GM23338 (cell line): ENCODE data around the gene ATXN7L3. TPM values are rescaled to one million over a fixed set of nuclear protein-coding genes. Genes with fewer than 3 reads are reported as not detected.

Source experiments
- ATAC-seq: fragments of 200-7000 bp; cut with Tn5 transposase; 3 replicates; pipeline ENCODE4 v1.9.1; 2020
- DNase-seq: peaks from one replicate; pipeline ENCODE4 v3.0.0-alpha.2; 2015; ENCODE audit warnings: low spot score
- H2AFZ ChIP-seq: fragments of 200-600 bp; sonication (generic); 2 replicates; pipeline ENCODE4 v1.8.0; 2016; ENCODE audit warnings: antibody characterized with exemption, mild to moderate bottlenecking, moderate library complexity
- H3F3A ChIP-seq: fragments of 200-600 bp; sonication (generic); replicated peaks from 2 replicates; pipeline ENCODE4 v1.8.0; 2017; ENCODE audit warnings: antibody characterized with exemption, mixed run types, low read depth
- H3K27ac ChIP-seq: fragments of 200-600 bp; sonication (generic); 2 replicates; pipeline ENCODE4 v1.6.1; 2016; ENCODE audit warnings: low read depth
- H3K27me3 ChIP-seq: fragments of 200-600 bp; sonication (generic); 2 replicates; pipeline ENCODE4 v1.8.0; 2016; ENCODE audit warnings: mild to moderate bottlenecking, mixed run types, moderate library complexity; ENCODE audit not compliant: insufficient read depth
- H3K36me3 ChIP-seq: fragments of 200-600 bp; sonication (generic); 2 replicates; pipeline ENCODE4 v1.8.0; 2016; ENCODE audit warnings: mild to moderate bottlenecking; ENCODE audit not compliant: insufficient read depth
- H3K4me1 ChIP-seq: fragments of 200-600 bp; sonication (generic); 2 replicates; pipeline ENCODE4 v1.8.0; 2016; ENCODE audit warnings: mild to moderate bottlenecking, moderate library complexity; ENCODE audit not compliant: insufficient read depth
- H3K4me2 ChIP-seq: fragments of 200-600 bp; sonication (generic); 2 replicates; pipeline ENCODE4 v1.7.1; 2017; ENCODE audit warnings: mixed run types
- H3K4me3 ChIP-seq: fragments of 200-600 bp; sonication (generic); 2 replicates; pipeline ENCODE4 v1.6.1; 2016; ENCODE audit warnings: mixed run types
- H3K79me2 ChIP-seq: fragments of 200-600 bp; sonication (generic); replicated peaks from 2 replicates; pipeline ENCODE4 v1.8.0; 2017; ENCODE audit warnings: mild to moderate bottlenecking; ENCODE audit not compliant: insufficient read depth
- H3K9me2 ChIP-seq: fragments of 200-600 bp; sonication (generic); 2 replicates; pipeline ENCODE4 v1.8.0; 2017; ENCODE audit not compliant: insufficient read depth
- H4K20me1 ChIP-seq: fragments of 200-600 bp; sonication (generic); replicated peaks from 2 replicates; pipeline ENCODE4 v1.8.0; 2017; ENCODE audit warnings: mild to moderate bottlenecking; ENCODE audit not compliant: insufficient read depth
- H3K27ac Mint-ChIP-seq: 2 replicates; pipeline ENCODE4 v1.8.0; 2020; ENCODE audit warnings: inconsistent platforms, mild to moderate bottlenecking, moderate library complexity, mixed read lengths
- H3K27me3 Mint-ChIP-seq: 3 replicates; pipeline ENCODE4 v1.8.0; 2022; ENCODE audit warnings: low read depth, mild to moderate bottlenecking, moderate library complexity, mixed read lengths, inconsistent platforms; ENCODE audit not compliant: insufficient read depth, poor library complexity
- H3K36me3 Mint-ChIP-seq: 3 replicates; pipeline ENCODE4 v1.8.0; 2021; ENCODE audit warnings: low read depth, mild to moderate bottlenecking, inconsistent platforms, moderate library complexity, mixed read lengths
- H3K4me1 Mint-ChIP-seq: 3 replicates; pipeline ENCODE4 v1.8.0; 2020; ENCODE audit warnings: mild to moderate bottlenecking, inconsistent platforms, mixed read lengths
- H3K4me3 Mint-ChIP-seq: 3 replicates; pipeline ENCODE4 v1.8.0; 2021; ENCODE audit warnings: moderate library complexity, mild to moderate bottlenecking, inconsistent platforms, mixed read lengths
- H3K9me3 Mint-ChIP-seq: 3 replicates; pipeline ENCODE4 v1.8.0; 2020; ENCODE audit warnings: moderate library complexity, mild to moderate bottlenecking, inconsistent platforms, mixed read lengths
- CREB1 ChIP-seq: fragments of 250-450 bp; sonication (Bioruptor Pico); IDR thresholded peaks from 2 replicates; pipeline ENCODE4 v1.5.0; 2020; ENCODE audit warnings: low read depth, mild to moderate bottlenecking, moderate library complexity
- EZH2 ChIP-seq: fragments of 200-600 bp; sonication (generic); IDR thresholded peaks from one replicate; pipeline ENCODE4 v1.8.0; 2017; ENCODE audit warnings: antibody characterized with exemption, mild to moderate bottlenecking, low read depth; ENCODE audit not compliant: unreplicated experiment
- EZH2phosphoT487 ChIP-seq: fragments of 200-600 bp; sonication (generic); IDR thresholded peaks from one replicate; pipeline ENCODE4 v1.8.1; 2018; ENCODE audit warnings: antibody characterized with exemption; ENCODE audit not compliant: unreplicated experiment
- JUNB ChIP-seq: IDR thresholded peaks from one replicate; pipeline ENCODE4 v1.6.1; 2016; ENCODE audit warnings: antibody characterized with exemption; ENCODE audit not compliant: unreplicated experiment
- NANOG ChIP-seq: IDR thresholded peaks from 2 replicates; pipeline ENCODE4 v1.6.1; 2016; ENCODE audit warnings: antibody characterized with exemption, borderline replicate concordance
- ZNF114 ChIP-seq: fragments of 250-450 bp; sonication (Bioruptor Pico); IDR thresholded peaks from 2 replicates; pipeline ENCODE4 v1.5.0; 2020; ENCODE audit warnings: mild to moderate bottlenecking, moderate library complexity
- ZNF331 ChIP-seq: fragments of 250-450 bp; sonication (Bioruptor Pico); IDR thresholded peaks from 2 replicates; pipeline ENCODE4 v1.5.0; 2020; ENCODE audit warnings: low read depth, mild to moderate bottlenecking, moderate library complexity
- polyA plus RNA-seq: library from polyadenylated mRNA; unstranded; fragments of >200 nt; fragmentation: Nextera tagmentation; extraction: Ambion mirVana; gene quantifications from 2 replicates; pipeline ENCODE4 v1.2.1, GENCODE V29; 2016
- total RNA-seq: library from RNA; depleted of rRNA; stranded (reverse); fragments of >200 nt; shearing (Covaris generic); gene quantifications from 2 replicates; pipeline ENCODE4 v1.2.3, GENCODE V29; 2014
- TF ChIP-seq, protein P1 (sequence below): IDR thresholded peaks from one replicate; pipeline ENCODE4 v1.6.1; 2018; ENCODE audit warnings: antibody characterized with exemption; ENCODE audit not compliant: unreplicated experiment
- TF ChIP-seq, protein P2 (sequence below): IDR thresholded peaks from 2 replicates; pipeline ENCODE4 v1.6.1; 2016; ENCODE audit warnings: antibody characterized with exemption
- TF ChIP-seq, protein P3 (sequence below), 2 experiments: fragments of 200-600 bp in 1 of 2; sonication (generic) in 1 of 2; conservative IDR thresholded peaks; 2 replicates each; pipeline versions ENCODE4 v1.5.1 to v1.6.1; 2016 to 2017; ENCODE audit warnings: antibody characterized with exemption in 2 of 2, low read depth in 2 of 2, mild to moderate bottlenecking in 2 of 2, moderate library complexity in 1 of 2

The ATXN7L3 gene
- total and polyA plus RNA-seq, 2 experiments from 2014 or later, result 20.6 to 95.0 TPM

DNA sequence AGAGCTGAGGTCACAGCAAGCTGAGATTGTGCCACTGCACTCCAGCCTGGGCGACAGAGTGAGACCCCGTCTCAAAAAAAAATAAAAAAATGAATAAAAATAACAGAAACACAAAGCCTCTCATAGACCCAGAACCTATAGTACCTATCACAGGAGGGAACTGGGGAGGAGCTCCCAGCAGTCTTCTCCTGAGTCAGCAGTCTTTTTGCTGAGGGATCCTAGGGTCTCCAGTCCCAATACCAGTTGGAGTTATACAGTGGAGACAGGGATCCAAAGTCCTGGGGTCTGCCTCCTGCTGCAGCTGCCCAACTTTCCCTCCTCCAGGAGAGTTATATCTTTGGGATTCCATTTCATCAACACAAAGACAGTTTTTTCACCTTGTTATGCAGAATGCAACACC, 16.7 kb downstream of the ATXN7L3 start:
- Mint-ChIP-seq H3K4me1 (peaks cover 10% of the 10 kb centered on the region; the same call in 2 of the 3 replicates), H3K27ac (no peak overlapping the region), H3K4me3 (no peak overlapping the region), H3K27me3 (peaks cover 4% of the 10 kb centered on the region), H3K9me3 (peaks cover 8% of the 10 kb centered on the region), H3K36me3 (peaks cover 39% of the 10 kb centered on the region)
- H3K27me3 ChIP-seq, result no peaks in the 10 kb centered on the region
- H2AFZ ChIP-seq, result no peak overlapping the region
- no peak overlapping the region for H3K4me2 ChIP-seq
- peaks cover 48% of the 10 kb centered on the region for H3K79me2 ChIP-seq
- peaks cover 21% of the 10 kb centered on the region for H4K20me1 ChIP-seq
- peaks cover 9% of the 10 kb centered on the region; the same call in 1 of the 2 replicates for H3K36me3 ChIP-seq
- no peak for DNase-seq
- no peak overlapping the region for H3K4me3 ChIP-seq
- no peak overlapping the region for H3K27ac ChIP-seq
- H3K9me2 ChIP-seq, result no peaks in the 10 kb centered on the region
- H3K4me1 ChIP-seq, result peaks cover 15% of the 10 kb centered on the region; the same call in 1 of the 2 replicates
- ATAC-seq, result no peak
- TF ChIP-seq ZNF331 (CRISPR knock-in tag) (no peak), JUNB (no peak), CREB1 (CRISPR knock-in tag) (no peak), EZH2phosphoT487 (no peak)
- TF ChIP-seq, protein P1, sequence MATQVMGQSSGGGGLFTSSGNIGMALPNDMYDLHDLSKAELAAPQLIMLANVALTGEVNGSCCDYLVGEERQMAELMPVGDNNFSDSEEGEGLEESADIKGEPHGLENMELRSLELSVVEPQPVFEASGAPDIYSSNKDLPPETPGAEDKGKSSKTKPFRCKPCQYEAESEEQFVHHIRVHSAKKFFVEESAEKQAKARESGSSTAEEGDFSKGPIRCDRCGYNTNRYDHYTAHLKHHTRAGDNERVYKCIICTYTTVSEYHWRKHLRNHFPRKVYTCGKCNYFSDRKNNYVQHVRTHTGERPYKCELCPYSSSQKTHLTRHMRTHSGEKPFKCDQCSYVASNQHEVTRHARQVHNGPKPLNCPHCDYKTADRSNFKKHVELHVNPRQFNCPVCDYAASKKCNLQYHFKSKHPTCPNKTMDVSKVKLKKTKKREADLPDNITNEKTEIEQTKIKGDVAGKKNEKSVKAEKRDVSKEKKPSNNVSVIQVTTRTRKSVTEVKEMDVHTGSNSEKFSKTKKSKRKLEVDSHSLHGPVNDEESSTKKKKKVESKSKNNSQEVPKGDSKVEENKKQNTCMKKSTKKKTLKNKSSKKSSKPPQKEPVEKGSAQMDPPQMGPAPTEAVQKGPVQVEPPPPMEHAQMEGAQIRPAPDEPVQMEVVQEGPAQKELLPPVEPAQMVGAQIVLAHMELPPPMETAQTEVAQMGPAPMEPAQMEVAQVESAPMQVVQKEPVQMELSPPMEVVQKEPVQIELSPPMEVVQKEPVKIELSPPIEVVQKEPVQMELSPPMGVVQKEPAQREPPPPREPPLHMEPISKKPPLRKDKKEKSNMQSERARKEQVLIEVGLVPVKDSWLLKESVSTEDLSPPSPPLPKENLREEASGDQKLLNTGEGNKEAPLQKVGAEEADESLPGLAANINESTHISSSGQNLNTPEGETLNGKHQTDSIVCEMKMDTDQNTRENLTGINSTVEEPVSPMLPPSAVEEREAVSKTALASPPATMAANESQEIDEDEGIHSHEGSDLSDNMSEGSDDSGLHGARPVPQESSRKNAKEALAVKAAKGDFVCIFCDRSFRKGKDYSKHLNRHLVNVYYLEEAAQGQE, result no peak
- peaks cover 10% of the 10 kb centered on the region; the same call in 1 of the 2 replicates for H3F3A ChIP-seq

DNA sequence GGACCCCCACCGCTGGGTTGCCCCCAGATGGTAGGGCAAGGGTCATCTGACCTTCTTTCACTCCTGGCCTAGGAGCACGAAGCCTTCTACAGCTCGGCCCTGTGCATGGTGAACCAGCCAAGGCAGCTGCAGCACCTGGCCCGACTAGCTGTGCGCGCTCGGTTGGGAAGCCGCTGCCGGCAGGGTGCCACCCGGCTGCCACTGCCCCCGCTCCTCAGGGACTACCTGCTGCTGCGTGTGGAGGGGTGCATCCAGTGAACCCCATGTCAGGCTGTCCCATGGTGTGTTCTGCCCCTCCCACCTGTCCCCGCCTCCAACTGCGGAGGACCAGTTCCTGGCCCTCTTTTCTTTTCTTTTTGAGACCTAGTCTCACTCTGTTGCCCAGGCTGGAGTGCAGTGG, 21.6 kb downstream of the ATXN7L3 start:
- Histone ChIP-seq H3K27ac (0 out of 2 replicates have a peak overlapping the region, but pooled peaks have one; percentile 32), H3K27me3 (no peaks in the 10 kb centered on the region), H3K36me3 (peaks cover 9% of the 10 kb centered on the region; the same call in 1 of the 2 replicates), H4K20me1 (peaks cover 14% of the 10 kb centered on the region), H3K4me2 (no peak overlapping the region), H3K4me3 (no peak overlapping the region), H3F3A (no peaks in the 10 kb centered on the region), H3K9me2 (no peaks in the 10 kb centered on the region), H3K79me2 (peaks cover 10% of the 10 kb centered on the region; the same call in 1 of the 2 replicates), H2AFZ (no peak overlapping the region), H3K4me1 (no peaks in the 10 kb centered on the region)
- ATAC-seq, result no peak
- peaks cover 6% of the 10 kb centered on the region for H3K27me3 Mint-ChIP-seq
- H3K36me3 Mint-ChIP-seq, result peaks cover 48% of the 10 kb centered on the region
- H3K27ac Mint-ChIP-seq, result no peak overlapping the region
- H3K9me3 Mint-ChIP-seq, result peaks cover 8% of the 10 kb centered on the region
- H3K4me3 Mint-ChIP-seq, result no peak overlapping the region
- no peaks in the 10 kb centered on the region for H3K4me1 Mint-ChIP-seq
- DNase-seq, result no peak
- TF ChIP-seq, protein P2, sequence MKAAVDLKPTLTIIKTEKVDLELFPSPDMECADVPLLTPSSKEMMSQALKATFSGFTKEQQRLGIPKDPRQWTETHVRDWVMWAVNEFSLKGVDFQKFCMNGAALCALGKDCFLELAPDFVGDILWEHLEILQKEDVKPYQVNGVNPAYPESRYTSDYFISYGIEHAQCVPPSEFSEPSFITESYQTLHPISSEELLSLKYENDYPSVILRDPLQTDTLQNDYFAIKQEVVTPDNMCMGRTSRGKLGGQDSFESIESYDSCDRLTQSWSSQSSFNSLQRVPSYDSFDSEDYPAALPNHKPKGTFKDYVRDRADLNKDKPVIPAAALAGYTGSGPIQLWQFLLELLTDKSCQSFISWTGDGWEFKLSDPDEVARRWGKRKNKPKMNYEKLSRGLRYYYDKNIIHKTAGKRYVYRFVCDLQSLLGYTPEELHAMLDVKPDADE, result no peak
- TF ChIP-seq CREB1 (CRISPR knock-in tag), result no peak
- TF ChIP-seq EZH2, result no peak
- TF ChIP-seq, protein P3, sequence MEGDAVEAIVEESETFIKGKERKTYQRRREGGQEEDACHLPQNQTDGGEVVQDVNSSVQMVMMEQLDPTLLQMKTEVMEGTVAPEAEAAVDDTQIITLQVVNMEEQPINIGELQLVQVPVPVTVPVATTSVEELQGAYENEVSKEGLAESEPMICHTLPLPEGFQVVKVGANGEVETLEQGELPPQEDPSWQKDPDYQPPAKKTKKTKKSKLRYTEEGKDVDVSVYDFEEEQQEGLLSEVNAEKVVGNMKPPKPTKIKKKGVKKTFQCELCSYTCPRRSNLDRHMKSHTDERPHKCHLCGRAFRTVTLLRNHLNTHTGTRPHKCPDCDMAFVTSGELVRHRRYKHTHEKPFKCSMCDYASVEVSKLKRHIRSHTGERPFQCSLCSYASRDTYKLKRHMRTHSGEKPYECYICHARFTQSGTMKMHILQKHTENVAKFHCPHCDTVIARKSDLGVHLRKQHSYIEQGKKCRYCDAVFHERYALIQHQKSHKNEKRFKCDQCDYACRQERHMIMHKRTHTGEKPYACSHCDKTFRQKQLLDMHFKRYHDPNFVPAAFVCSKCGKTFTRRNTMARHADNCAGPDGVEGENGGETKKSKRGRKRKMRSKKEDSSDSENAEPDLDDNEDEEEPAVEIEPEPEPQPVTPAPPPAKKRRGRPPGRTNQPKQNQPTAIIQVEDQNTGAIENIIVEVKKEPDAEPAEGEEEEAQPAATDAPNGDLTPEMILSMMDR (conservative IDR thresholded peaks at IDR 0.05; ENCODE audit: low read depth in 2 of 2), result no peak
- TF ChIP-seq EZH2phosphoT487, result no peak
- TF ChIP-seq, protein P1, result no peak
- TF ChIP-seq NANOG, result no peak
- no peak for TF ChIP-seq ZNF114
